WTC11 (cell line): ENCODE results near the gene OR2V2. TPM values are rescaled to one million over a fixed set of nuclear protein-coding genes. Genes with fewer than 3 reads are reported as not detected.
"Not testable (repeated sequence)": the region's sequence is repeated elsewhere in the genome, so short reads cannot be mapped to it uniquely, and the experiment has no call there.

Experiments used
- ATAC-seq: fragments of 200-7000 bp; cut with Tn5 transposase; 2 replicates; pipeline ENCODE4 v1.10.0; 2021; ENCODE audit warnings: mild to moderate bottlenecking, moderate library complexity
- CTCF ChIA-PET: fragments of 300-600 bp; sonication (Branson Sonifier 250); formaldehyde crosslinking; loops from one replicate; lab custom pipeline; 2021; ENCODE audit warnings: antibody characterized with exemption; lab: Charles Lee
- POLR2A ChIA-PET: fragments of 350-600 bp; sonication (Branson Sonifier 250); formaldehyde crosslinking; loops from one replicate; lab custom pipeline; 2021; ENCODE audit warnings: antibody characterized with exemption; lab: Charles Lee
- DNase-seq: peaks from one replicate; pipeline ENCODE4 v3.0.0; 2021; ENCODE audit warnings: low spot score
- H3K27ac Mint-ChIP-seq: 2 replicates; pipeline ENCODE4 v1.8.0; 2021; ENCODE audit warnings: mixed read lengths
- H3K27me3 Mint-ChIP-seq: 2 replicates; pipeline ENCODE4 v1.8.0; 2021; ENCODE audit warnings: low read depth, mild to moderate bottlenecking, moderate library complexity, mixed read lengths
- H3K36me3 Mint-ChIP-seq: 2 replicates; pipeline ENCODE4 v1.8.0; 2021; ENCODE audit warnings: mixed read lengths
- H3K4me1 Mint-ChIP-seq: 2 replicates; pipeline ENCODE4 v1.8.0; 2022; ENCODE audit warnings: mixed read lengths
- H3K4me3 Mint-ChIP-seq: 2 replicates; pipeline ENCODE4 v1.8.0; 2021; ENCODE audit warnings: mild to moderate bottlenecking, moderate library complexity, mixed read lengths
- H3K9me3 Mint-ChIP-seq: 2 replicates; pipeline ENCODE4 v1.8.0; 2021; ENCODE audit warnings: mixed read lengths
- AFF4 ChIP-seq: sonication (generic); formaldehyde crosslinking; IDR thresholded peaks from 2 replicates; pipeline ENCODE4 v1.8.1; 2023; ENCODE audit warnings: mild to moderate bottlenecking, missing genetic modification reagents, borderline replicate concordance
- ATF2 ChIP-seq: sonication (generic); formaldehyde crosslinking; IDR thresholded peaks from 2 replicates; pipeline ENCODE4 v1.8.1; 2022; ENCODE audit warnings: low read depth, missing genetic modification reagents, borderline replicate concordance
- ELF4 ChIP-seq: sonication (generic); formaldehyde crosslinking; IDR thresholded peaks from 2 replicates; pipeline ENCODE4 v1.8.1; 2022; ENCODE audit warnings: low read depth, mild to moderate bottlenecking, moderate library complexity, missing genetic modification reagents
- FOXP1 ChIP-seq: sonication (generic); formaldehyde crosslinking; IDR thresholded peaks from 2 replicates; pipeline ENCODE4 v1.8.0; 2022; ENCODE audit warnings: missing genetic modification reagents, mild to moderate bottlenecking, moderate library complexity, borderline replicate concordance
- GABPB1 ChIP-seq: sonication (generic); formaldehyde crosslinking; IDR thresholded peaks from 2 replicates; pipeline ENCODE4 v1.8.1; 2023; ENCODE audit warnings: mild to moderate bottlenecking, missing genetic modification reagents
- HMGA2 ChIP-seq: fragments of 250-450 bp; sonication (Bioruptor Pico); IDR thresholded peaks from 2 replicates; pipeline ENCODE4 v1.4.0; 2021; ENCODE audit warnings: mild to moderate bottlenecking, moderate library complexity
- HMGXB4 ChIP-seq: sonication (generic); formaldehyde crosslinking; IDR thresholded peaks from 2 replicates; pipeline ENCODE4 v1.8.1; 2023; ENCODE audit warnings: mild to moderate bottlenecking, moderate library complexity, missing genetic modification reagents
- MXD4 ChIP-seq: fragments of 250-450 bp; sonication (Bioruptor Pico); IDR thresholded peaks from 2 replicates; pipeline ENCODE4 v1.8.0; 2021; ENCODE audit warnings: mild to moderate bottlenecking, moderate library complexity, borderline replicate concordance
- PRRX2 ChIP-seq: fragments of 250-450 bp; sonication (Bioruptor Pico); IDR thresholded peaks from 2 replicates; pipeline ENCODE4 v1.8.0; 2021; ENCODE audit warnings: mild to moderate bottlenecking
- RORB ChIP-seq: fragments of 250-450 bp; sonication (Bioruptor Pico); IDR thresholded peaks from 2 replicates; pipeline ENCODE4 v1.9.0; 2021; ENCODE audit warnings: mild to moderate bottlenecking
- SP1 ChIP-seq: sonication (generic); formaldehyde crosslinking; conservative IDR thresholded peaks from 2 replicates; pipeline ENCODE4 v1.8.1; 2022; ENCODE audit warnings: missing genetic modification reagents
- TP53 ChIP-seq: sonication (generic); formaldehyde crosslinking; IDR thresholded peaks from 2 replicates; pipeline ENCODE4 v1.8.1; 2023; ENCODE audit warnings: mild to moderate bottlenecking, missing genetic modification reagents
- ZBTB21 ChIP-seq: sonication (generic); formaldehyde crosslinking; IDR thresholded peaks from 2 replicates; pipeline ENCODE4 v1.8.1; 2023; ENCODE audit warnings: mild to moderate bottlenecking, missing genetic modification reagents, borderline replicate concordance
- ZNF121 ChIP-seq: sonication (generic); formaldehyde crosslinking; IDR thresholded peaks from 2 replicates; pipeline ENCODE4 v1.8.0; 2023; ENCODE audit warnings: missing genetic modification reagents
- ZNF232 ChIP-seq: sonication (generic); formaldehyde crosslinking; IDR thresholded peaks from 2 replicates; pipeline ENCODE4 v1.8.0; 2022; ENCODE audit warnings: mild to moderate bottlenecking, missing genetic modification reagents
- total RNA-seq: library from RNA; stranded (reverse); gene quantifications from 3 replicates; pipeline ENCODE4 v1.2.3, GENCODE V29; 2021

OR2V2 gene
- total RNA-seq, 1 experiment from 2014 or later = not detected

- ATAC-seq (no peak), DNase-seq (no peak)
- peaks cover 11% of the 10 kb centered on the region for H3K27me3 Mint-ChIP-seq
- TF ChIP-seq RORB (CRISPR knock-in tag) (no peak), ZNF232 (CRISPR knock-in tag) (no peak), PRRX2 (CRISPR knock-in tag) (no peak), SP1 (CRISPR knock-in tag) (no peak), ZBTB21 (no peak), ATF2 (CRISPR knock-in tag) (no peak), AFF4 (CRISPR knock-in tag) (no peak), ZNF121 (CRISPR knock-in tag) (no peak), HMGXB4 (no peak), MXD4 (CRISPR knock-in tag) (no peak), ELF4 (CRISPR knock-in tag) (no peak), HMGA2 (no peak)
- H3K4me3 Mint-ChIP-seq = no peak overlapping the region
- H3K9me3 Mint-ChIP-seq = peaks cover 7% of the 10 kb centered on the region; the same call in 1 of the 2 replicates
- no peaks in the 10 kb centered on the region for H3K4me1 Mint-ChIP-seq
- H3K36me3 Mint-ChIP-seq = no peaks in the 10 kb centered on the region
- CTCF ChIA-PET = interaction anchor here (1.1 kb wide), 1 partner anchor 8 kb away, joined by 4 read pairs; no protein-coding TSS in a partner anchor
- no peak overlapping the region for H3K27ac Mint-ChIP-seq
- POLR2A ChIA-PET = no interaction called here
Measured at GRCh38 chr5:181129601-181130000, 17.8 kb upstream of the OR2V2 start.

- H3K27ac Mint-ChIP-seq, H3K9me3 Mint-ChIP-seq, POLR2A ChIA-PET, H3K27me3 Mint-ChIP-seq, DNase-seq, CTCF ChIA-PET, H3K4me3 Mint-ChIP-seq, ATAC-seq, H3K4me1 Mint-ChIP-seq, H3K36me3 Mint-ChIP-seq: not testable (repeated sequence)
Measured at GRCh38 chr5:181130081-181130480, 17.3 kb upstream of the OR2V2 start.

- DNase-seq (no peak), ATAC-seq (no peak)
- no peak for TF ChIP-seq TP53 (CRISPR knock-in tag)
- TF ChIP-seq ATF2 (CRISPR knock-in tag) = no peak
- no peak for TF ChIP-seq GABPB1 (CRISPR knock-in tag)
- no peak for TF ChIP-seq HMGA2
- no peak for TF ChIP-seq FOXP1 (CRISPR knock-in tag)
- no peak within 1 kb of the TSS for H3K4me3 Mint-ChIP-seq
- no peak within 1 kb of the TSS for H3K27ac Mint-ChIP-seq
- H3K4me1 Mint-ChIP-seq = no peaks in the 10 kb centered on the region
- H3K9me3 Mint-ChIP-seq = no peaks in the 10 kb centered on the region
- no peaks in the 10 kb centered on the region for H3K36me3 Mint-ChIP-seq
- ChIA-PET POLR2A (no interaction called here), CTCF (interaction anchor here (0.6 kb wide), 1 partner anchor 271 kb away, joined by 7 read pairs; no protein-coding TSS in a partner anchor)
- peaks cover 7% of the 10 kb centered on the region for H3K27me3 Mint-ChIP-seq
Measured at GRCh38 chr5:181130832-181131496, 16.4 kb upstream of the OR2V2 start, which contains the start of gene OR2V1. Gene OR2V1, minus strand, starts transcription at chr5:181131169. Its CDS starts 5,865 bp downstream, at chr5:181125304.
